Stimulated activated CD8-positive, alpha-beta memory T cell treated with anti-CD3 and anti-CD28 coated beads, Interleukin-12 subunit alpha, Interleukin-12 subunit beta, amount 100 ng/mL, for 24 hours (primary cell): Measurements from ENCODE around the gene ARSJ.
"Not testable (repeated sequence)": the region's sequence is repeated elsewhere in the genome, so short reads cannot be mapped to it uniquely, and the experiment has no call there.

ENCODE experiments used
- DNase-seq: peaks from one replicate; pipeline ENCODE4 v3.0.0-alpha.2; 2020; ENCODE audit errors: extremely low read depth

The ARSJ gene

DNA sequence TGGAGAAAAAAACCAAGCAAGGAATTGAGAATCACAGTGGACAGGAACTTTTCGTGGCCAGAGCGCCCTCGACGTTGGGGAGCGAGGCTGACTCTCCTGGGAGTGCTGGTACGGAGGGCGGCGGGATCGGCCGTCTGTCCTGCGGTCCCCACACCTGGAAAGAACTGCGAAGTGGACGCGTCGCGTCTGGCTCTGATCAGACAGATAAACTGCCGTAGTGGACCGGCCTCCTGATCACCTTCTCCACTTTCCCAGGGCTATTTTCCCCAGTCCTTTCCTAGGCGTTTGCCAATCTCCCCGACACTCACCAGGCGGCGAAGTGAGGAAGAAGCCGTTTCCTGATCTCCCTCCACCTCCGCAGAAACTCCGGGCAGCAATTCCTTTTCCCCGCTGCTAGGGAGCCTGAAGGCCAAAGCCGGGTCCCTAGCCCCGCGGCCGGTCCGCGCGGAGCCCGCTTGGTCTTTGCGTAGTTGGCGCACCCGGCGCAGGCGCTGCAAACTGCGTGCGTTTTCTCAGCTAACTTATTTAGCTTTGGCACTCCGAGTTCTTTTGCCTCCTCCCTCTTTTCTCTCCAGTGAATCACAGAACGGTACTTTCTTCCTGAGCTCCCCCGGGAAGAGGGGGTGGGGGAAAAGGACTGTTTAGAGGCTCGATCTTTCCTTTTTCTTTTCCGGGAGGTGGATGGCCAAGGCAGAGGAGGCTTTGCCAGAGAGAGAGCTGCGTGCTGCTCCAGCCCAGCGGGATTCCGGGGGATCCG lies at the start of gene ARSJ:
Gene ARSJ, minus strand, starts transcription at position 500 of the 757 bp plus-strand sequence. CDS start 813 bp downstream, outside the sequence.
- DNase-seq = no peak

DNA sequence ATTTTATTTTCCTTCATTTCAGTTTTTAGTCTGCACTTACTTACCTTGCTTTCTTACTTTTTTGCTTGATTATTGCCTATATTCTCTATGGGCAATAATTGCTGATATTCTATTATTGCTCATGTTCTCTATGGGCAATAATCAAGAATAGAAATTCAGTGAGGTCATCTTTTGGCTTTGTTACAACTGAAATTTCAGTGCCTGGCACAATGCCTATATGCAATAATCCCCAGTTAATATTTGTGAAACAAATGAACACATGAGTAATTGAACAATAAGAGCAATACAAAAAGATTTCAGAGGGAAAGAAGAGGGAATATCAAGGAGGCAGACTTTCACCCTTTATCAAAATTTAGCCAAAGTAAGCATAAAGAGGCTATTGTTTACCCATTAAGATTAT lies 48.6 kb upstream of the ARSJ start:
- DNase-seq = no peak

DNA sequence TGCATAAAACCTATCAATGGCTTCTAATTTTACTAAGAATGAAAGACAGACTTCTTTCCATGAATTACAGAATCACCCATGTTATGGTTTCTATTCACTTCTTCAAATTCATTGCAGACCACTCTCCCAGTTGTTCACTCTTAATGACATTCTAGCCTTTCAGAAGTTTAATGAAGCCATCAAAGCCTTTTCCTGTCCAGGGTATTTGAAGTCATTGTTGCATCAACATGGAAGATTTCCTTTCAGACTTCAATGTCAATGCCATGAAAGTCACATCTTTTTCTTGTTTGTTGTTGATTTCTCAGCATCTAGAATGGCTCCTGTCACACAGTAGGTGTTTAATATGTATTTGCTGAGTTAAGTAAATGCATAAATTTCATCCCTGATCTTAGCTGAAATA lies 48.1 kb upstream of the ARSJ start:
- DNase-seq = no peak

- no peak for DNase-seq
Observed at GRCh38 chr4:114026447-114026846, 47.0 kb upstream of the ARSJ start.

GRCh38 chr4:114025176-114025777 lies 45.8 kb upstream of the ARSJ start:
- no peak for DNase-seq

DNA sequence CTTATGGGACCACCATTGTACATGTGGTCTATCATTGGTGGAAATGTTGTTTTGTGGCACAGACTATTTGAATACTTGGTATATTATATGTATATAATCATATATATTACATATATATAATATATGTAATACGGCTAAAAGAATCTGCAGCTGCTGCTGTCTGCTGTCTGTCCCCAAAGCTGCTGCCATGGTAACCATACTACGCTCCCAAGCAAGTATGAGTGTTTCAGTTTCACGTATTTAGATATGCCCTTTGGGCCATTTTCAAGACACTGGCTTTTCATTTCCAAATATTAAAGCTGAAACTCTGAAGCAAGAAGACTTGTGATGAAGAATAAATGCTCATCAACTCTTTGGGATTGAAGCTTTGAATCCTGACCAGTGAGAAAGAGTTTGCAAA lies 42.0 kb upstream of the ARSJ start:
- DNase-seq = no peak

GRCh38 chr4:114019969-114020358 lies 40.5 kb upstream of the ARSJ start:
- no peak for DNase-seq

DNA sequence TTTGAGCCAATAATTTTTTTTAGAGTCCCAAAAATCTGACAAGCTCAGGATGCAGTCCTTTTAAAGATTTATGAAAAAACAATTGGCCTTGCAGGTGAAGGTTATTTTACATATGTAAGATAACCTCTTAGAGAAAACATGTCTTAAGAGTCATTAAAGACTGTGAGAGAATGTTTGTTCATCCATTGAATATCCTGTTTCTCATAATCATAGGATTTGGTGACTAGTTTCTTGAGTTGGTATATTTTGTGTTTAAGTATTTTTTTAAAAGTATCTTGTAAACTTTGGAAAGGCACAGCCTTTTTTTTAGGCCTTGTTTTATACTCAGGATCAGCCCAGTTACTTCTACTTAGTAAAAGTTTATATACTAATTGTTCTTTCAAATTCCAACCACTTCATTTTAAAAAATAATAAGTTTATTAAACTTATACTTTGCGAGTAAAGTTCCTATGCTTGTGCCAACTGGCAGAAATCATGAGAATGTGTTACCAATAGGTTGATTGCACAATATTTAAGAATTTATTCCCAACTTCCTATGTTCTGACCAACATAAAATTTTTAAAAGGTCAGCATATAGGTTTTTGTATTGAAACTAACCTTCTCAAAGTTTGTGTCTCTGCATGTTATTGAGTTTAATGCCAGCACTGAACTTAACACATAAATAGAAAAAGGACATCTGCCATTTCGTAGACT lies 40.0 kb upstream of the ARSJ start:
- no peak for DNase-seq

DNA sequence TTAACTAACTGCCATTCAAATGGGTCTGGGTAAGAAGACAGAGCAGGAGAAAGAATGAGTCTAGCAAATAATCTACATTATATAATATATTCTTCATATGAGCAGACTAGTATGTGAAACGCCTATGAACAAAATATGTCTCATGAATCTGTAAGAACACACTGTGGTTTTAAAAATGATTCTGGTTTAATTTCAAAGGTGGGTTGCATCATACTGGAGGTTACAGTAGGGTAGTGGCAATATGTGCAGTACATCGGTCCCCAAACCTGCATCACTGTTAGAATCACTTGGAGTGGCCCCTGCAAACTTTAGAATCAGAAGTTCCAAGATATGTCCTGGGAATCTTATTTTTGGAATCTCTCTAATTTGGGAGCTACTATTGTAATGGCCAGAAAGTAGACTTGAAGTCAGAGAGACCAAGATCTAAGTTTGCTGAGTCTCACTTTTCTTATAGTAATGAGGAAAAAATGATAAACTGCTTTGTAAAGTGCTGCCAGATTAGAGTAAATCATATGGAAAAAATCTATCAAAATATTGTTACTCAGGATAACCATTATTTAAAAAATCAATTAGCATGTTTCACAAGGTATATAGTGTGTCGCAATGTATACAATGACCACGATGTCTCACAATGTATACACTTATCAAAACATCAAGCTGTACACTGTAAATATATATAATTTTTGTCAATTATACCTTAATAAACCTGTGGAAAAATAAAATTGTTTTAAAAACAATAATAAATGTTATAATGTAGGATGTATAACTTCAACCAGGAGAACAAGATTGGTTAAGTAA lies 37.9 kb upstream of the ARSJ start:
- DNase-seq = no peak

DNA sequence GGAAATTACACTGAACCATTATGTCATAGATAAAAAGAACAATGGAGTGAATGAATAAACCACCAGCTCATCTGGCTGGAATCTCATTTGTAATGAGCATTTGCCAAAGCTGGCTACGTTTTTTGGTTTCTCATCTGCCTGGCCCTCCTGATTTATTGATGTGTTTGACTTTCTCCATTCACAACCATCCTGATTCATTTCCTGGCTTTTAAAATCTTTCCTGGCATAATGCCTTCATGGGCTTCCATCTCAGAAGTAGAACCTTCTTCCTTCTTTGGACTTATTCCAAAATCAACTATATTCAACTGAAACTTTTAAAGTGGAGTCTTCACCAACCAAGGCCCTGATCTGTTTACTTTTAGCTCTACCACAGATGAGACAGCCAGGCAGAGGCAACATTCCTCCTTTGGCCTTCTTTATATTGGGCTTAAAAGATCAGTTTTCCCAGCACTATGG lies 36.0 kb upstream of the ARSJ start:
- no peak for DNase-seq

DNA sequence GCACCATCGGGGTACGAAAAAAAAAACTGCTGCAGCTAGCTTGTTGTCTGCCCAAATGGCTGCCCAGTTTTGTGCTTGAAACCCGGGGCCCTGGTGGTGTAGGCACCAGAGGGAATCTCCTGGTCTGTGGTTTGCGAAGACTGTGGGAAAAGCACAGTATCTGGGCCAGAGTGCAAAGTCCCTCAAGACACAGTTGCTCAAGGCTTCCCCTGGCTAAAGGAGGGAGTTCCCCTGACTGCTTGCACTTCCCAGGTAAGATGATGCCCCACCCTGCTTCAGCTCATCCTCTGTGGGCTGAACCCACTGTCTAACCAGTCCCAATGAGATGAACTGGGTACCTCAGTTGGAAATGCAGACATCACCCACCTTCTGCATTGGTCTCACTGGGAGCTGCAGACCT lies 33.8 kb upstream of the ARSJ start:
- DNase-seq = not testable (repeated sequence)

DNA sequence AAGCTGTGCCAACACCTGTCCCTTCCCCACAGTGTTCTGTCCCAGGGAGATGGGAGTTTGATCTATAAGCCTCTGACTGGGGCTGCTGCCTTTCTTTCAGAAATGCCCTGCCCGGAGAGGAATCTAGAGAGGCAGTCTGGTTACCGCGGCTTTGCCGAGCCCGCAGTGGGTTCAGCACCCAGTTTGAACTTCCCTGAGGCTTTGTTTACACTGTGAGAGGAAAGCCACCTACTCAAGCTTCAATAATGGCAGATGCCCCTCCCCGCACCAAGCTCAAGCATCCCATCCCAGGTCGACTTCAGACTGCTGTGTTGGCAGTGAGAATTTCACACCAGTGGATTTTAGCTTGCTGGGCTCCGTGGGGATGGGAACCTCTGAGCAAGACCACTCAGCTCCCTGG lies 33.3 kb upstream of the ARSJ start:
- no peak for DNase-seq

DNA sequence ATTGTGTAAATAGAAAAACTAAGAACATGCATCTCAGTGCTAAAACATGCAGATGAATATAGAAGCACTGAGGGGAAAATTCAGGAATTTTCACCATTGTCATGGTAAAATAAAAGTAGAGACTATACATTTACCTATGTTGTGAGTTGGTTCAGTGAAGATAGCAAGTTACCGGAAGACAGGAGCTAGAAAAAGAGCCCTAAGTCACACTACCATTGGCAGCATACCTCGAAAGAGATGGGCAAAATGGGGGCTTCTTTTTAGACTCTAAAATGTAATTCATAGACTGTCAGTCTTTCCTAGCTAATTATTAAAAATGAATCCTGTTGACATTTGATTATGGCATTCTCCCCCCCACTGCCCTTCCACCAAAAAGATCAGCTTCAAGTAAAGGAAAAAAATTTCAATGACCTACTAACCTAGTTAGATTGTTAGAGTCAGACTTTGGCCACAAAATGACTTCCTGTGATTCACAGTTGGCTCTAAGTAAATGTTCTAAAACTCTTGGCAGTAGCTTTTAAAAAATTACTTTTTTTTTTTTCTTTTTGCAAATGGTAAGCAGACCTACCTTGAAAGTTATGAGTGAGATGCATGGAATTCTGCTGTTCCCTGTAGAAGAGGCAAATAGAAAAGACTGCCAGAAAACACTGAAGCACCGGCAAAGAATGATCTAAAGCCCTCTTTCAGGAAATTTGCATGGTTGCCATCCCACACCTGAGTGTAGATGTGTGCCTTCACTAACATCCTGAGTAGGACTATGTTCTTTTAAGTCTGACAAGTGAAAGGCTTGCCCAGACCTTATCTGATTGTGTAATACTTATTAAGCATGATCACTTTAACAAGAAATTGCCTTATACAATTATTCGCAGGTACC lies 26.4 kb upstream of the ARSJ start:
- DNase-seq = no peak

DNA sequence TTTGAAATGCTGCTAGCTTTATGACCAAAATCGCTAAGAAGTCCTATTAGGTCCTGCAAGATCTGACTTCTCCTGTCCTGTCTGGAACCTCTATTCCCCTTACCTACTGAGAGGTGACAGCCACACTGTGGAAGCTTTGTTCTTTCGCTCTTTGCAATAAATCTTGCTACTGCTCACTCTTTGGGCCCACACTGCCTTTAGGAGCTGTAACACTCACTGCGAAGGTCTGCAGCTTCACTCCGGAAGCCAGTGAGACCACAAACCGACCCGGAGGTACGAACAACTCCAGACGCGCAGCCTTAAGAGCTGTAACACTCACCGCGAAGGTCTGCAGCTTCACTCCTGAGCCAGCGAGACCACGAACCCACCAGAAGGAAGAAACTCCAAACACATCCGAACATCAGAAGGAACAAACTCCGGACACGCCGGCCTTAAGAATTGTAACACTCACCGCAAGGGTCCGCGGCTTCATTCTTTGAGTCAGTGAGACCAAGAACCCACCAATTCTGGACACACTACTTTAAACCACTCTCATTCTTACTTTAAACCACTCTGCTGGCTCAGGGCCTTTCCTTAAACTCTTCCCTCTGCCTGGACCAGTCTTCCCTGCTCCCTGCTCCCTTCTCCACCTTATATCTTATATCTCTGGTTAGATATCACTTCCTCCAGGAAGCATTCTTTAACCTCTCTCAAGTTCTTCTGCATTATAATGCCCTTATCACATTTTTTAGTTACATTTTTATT lies 25.2 kb upstream of the ARSJ start:
- not testable (repeated sequence) for DNase-seq

GRCh38 chr4:113998531-113998930 lies 19.1 kb upstream of the ARSJ start:
- no peak for DNase-seq

DNA sequence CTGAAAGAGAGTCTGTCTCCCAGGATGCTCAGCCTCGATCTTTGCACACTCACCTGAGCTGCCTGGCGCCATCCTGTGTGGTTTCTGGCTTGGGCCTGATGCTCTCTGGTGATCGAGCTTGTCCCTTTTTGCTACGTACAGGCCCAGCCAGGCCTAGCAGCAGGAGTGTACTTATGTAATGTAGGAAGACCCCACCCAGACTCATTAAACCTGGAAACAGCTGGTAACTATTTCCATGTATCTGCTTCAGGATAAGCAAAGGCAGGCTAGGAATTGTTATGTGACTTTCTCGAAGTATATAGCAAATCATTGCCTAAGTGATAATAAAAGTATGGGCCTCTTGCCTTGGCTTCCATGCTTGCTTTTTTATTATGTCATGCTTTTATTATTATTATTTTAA lies 18.6 kb upstream of the ARSJ start:
- DNase-seq = no peak

DNA sequence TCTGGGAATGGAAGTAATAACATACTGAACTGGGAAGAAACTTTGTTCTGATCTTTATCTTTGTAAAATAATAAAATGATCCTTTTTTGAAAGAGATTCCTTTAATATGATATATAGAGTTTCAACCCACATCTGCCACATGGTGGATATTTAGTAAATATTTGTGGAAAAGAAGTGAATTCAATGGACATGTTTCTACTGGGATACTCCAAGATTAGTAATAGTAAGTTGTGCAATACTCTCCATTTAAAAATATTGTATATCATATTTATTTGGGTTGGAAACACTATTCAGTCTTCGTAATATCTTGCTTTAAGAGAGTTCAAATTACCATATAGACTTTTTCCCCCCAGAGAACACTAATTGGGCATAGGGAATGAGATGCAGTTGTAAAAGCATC lies 17.8 kb upstream of the ARSJ start:
- no peak for DNase-seq

DNA sequence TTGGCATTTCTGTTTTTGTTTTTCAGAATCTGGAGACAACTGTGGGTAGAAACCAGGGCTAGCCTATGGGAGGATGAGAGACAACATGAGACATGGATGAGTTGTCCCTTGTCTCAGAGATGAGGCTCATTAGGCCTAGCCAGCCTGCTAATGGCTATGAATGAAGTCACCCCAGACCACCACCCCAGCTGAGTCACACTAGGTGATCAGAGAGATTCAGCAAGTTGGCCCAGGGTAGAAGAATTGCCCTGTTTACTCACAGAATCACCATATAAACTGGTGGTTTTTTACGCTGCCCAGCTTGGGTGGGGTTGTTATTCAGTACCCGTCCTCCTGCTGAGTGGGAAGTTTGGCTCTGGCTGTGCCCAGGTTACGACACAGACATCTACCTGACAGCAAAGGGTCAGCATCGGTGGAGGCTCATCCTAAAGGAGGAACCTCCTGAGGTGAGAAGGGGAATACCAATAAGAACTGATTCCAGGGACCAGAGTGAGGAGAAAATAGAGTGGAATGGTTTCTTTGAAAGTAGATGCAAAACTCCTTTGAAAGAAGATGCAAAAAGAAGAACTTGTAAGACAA lies 17.2 kb upstream of the ARSJ start:
- DNase-seq = no peak

DNA sequence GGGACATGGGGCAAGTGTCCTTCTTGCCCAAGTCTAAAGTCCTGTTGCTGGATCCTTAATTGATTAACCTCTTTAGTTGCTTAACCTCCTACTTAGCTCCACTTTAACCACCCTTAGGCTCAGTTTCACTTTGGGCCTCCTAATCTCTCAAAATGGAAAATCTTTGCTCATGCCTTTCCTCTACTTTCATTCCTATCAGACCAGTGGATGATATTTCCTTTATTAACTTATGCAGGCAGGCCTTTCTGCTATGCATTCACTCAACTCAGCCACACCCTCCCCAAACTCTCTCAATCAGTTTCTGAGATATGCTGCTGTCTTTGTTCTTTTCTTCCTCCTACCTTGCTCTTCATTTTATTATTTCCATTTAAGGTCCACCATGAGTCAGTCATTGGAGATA lies 14.4 kb upstream of the ARSJ start:
- DNase-seq = no peak

GRCh38 chr4:113990886-113991285 lies 11.4 kb upstream of the ARSJ start:
- DNase-seq = no peak
